HG03108 (cell line): ENCODE measurements around the gene INSR.
A peak's percentile ranks its signal among the peaks of the same experiment; 100 is the strongest.

Experiments used
- ATAC-seq: cut with Tn5 transposase; IDR thresholded peaks from one replicate; pipeline ENCODE4 v1.9.1; 2021; ENCODE audit warnings: moderate library complexity; ENCODE audit not compliant: unreplicated experiment

The INSR gene

DNA sequence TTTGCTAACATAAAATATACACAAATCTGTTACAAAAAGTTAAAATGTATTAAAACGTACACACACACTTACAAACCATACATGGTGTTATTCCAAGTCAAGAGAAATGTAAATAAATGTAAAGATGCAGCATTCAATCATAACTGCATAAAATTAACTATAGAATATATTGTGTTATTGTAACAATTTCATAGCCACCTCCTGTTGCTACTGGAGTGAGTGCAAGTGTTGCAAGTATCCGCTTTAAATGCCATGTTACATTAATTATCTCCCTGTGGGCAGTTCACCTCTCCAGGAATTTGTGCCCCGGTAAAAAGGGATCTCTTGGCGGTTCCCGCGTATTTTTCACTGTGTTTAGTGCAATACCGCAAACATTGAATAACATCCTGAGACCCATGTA is 3.5 kb upstream of the INSR start:
- ATAC-seq: no peak

DNA sequence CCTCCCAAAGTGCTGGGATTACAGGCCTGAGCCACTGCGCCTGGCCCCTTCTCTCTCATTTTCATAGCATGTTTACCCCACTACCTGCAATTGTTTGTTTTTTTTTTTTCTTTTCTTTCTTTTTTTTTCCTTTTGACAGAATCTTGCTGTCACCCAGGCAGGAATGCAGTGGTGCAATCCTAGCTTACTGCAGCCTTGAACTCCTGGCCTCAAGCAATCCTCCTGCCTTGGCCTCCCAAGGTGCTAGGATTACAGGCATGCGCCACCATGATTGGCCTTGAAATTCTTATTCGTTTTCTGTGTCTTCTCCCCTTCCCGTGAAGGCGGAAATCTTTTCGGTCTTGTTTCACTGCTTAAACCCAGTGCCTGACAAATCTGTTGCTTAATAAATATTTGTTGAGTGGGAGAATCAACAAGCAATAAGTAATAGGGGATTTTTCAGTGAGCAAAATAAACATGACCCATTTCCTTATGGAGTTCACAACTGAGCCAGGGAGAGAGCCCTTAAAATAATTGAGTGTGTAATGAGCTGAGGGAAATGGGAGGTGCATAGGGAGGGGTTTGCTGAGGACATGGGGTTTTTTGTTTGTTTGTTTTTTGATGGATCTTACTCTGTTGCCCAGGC is 1.8 kb upstream of the INSR start:
- no peak for ATAC-seq

DNA sequence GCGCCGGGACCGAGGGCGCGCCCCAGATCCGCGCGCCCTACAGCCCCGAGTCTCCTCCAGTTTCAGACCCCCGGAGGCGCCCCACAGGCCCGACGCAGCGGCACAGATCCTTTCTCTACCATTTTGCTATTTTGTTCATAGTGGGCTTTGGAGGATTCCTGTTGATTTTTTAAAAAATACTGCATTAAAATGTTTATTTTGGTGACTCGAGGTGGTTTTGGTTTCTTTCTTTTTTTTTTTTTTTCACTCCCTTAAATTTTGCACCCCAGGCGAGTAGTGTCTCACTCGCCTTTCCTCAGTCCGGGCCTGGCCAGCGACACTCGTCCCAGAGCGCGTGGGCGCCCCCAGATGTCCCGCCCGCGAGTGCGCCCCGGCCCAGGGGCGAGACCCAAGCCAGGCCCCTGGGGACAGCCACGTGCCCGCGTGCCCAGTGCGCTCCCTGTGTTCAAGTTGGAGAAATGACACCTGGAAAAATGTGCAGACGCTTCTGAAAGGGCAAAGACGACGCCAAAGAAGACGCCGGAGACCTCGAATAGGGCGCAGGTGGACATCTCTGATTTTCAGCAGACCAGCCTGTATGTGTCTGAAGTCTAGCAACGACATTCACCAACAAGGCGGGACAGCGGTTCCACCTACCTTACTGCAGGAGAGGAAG is 471 bp upstream of the INSR start:
- no peak for ATAC-seq

DNA sequence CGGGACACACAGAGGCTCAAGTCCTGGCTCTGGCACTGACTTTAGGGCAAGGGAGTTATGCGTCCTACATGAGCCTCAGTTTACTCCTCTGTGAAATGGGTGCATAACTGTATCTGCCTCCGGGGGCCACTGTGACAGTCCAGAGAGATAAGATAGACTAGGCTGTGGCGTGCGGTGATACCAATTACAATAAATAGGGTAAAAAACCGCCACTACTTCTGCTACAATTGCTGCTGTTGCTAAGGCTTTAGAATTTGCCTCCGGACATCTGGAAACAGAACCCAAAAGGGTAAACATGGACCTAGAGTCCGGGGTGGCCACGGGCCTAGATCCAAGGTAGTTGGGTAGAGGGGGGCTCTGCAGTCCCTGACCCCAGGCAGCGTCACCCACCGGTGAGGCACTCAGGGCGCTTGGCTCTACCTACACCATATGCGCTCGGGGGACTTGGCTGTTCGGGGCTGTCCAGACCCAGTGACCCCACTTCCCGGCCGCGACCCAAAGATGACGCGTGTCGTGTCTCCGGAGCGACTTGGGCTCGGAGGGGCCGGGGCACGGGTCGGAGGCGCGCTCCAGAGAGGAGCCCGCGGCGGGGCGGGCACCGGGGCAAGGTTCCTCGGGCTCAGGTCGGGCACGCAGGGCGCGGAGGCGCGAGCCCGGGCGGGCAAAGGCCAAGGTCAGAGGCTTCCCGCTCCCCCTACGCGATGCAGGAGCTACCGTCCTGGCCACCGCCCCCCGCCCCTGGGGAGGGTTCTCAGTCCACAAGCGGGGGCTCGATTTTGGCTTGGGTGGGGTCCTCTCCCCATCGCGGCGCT is 1.1 kb downstream of the INSR start:
- ATAC-seq: no peak

DNA sequence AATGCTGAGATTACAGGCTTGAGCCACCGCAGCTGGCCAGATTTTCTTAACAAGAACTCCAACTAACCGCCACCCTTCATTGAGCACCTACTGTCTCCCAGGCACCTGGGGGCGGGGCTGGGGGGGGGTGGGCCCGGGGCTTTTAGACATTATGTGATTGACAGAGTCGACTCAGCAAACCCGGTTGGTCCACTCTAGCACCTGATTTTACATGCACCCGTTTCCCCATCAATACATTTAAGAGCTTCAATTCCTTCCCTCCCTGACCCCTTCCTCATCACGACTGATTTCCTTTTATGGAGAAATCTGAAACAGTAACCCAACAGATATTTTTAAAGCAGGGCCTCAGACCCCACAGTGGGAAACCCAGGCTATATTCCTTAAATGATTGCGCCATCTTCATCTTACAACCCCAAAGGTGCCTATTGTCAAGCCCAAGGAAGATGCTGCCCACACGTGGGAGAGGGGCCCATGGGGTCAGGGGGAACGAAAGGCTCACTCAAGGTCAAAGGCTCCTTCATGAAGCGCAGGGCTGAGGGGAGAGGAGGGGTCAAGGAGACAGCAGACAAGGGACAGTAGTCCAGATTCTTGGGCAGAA is 1.8 kb downstream of the INSR start:
- ATAC-seq: no peak

DNA sequence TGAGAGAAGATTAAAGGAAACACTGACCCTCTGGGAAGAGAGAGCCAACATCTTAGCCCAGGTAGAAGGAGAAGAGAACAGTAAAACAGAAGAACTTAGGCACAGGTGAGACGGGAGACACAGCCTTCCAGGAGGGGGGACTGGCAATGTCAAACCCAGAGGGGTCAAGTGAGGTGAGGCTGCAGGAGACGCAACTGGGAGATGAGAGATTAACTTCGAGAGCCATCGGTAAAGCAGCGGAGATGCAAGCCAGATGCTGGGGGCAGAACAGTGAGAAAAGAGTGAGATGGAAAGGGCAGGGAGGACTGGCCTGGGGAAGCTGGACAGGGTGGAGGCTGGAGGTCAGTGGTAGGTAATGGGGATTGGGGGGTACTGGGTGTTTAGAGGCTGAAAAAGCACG is 5.2 kb downstream of the INSR start:
- no peak for ATAC-seq

DNA sequence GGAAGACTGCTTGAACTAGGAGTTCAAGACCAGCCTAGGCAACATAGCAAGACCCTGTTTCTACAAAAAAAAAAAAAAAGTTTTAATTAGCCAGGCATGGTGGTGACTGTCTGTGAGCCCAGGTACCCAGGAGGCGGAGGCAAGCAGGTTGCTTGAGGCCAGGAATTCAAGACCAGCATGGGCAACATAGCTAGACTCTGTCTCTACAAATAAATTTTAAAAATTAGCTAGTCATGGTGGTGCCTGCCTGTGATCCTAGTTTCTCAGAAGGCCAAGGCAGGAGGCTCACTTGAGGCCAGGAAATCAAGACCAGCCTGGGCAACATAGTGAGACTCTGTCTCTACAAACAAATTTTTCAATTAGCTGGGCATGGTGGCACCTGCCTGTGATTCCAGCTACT is 6.1 kb downstream of the INSR start:
- ATAC-seq: no peak

DNA sequence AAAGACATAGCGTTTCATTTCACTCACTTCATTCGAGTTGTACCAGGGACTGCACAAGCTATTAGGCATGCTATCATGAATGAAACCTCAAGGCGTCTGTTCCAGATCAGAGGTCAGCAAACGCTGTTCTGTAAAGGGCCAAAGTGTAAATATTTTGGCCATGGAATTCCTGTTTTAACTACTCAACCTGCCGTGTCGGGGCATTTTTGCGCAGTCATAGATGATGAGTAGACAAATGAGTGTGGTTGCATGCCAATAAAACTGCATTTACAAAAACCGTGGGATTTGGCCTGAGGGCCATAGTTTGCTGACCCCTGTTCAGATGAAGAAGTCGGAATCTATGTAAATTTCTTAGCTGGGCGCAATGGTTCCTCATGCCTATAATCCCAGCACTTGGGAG is 6.5 kb downstream of the INSR start:
- no peak for ATAC-seq

DNA sequence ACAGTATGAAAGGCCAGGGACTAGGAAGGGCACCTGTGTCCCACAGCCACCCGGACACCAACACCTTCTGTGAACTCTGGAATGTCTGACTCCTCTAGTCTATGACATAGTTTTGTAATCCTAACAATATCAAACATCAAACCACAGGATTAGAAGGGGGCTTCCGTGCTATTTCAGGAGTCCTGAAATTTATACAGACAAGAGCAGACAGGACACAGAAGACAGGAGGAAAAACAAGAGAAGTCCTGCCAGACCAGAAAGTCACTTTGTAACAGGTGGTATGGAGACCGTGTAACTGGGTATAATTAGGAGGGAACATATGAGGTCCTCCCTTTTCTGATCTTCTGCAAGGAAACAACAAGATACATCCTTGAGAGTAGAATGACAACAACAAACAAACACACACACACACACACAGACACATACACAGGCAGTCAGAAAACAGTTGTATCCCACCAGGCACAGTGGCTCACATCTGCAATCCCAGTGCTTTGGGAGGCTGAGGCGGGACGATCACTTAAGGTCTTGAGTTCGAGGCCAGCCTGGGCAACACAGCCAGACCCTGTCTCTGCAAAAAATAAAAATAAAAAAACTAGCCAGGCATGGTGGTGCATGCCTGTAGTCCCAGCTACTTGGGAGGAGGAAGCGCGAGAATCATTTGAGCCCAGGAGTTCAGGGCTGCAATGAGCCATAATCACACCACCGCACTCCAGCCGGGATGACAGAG is 13.1 kb downstream of the INSR start:
- no peak for ATAC-seq

DNA sequence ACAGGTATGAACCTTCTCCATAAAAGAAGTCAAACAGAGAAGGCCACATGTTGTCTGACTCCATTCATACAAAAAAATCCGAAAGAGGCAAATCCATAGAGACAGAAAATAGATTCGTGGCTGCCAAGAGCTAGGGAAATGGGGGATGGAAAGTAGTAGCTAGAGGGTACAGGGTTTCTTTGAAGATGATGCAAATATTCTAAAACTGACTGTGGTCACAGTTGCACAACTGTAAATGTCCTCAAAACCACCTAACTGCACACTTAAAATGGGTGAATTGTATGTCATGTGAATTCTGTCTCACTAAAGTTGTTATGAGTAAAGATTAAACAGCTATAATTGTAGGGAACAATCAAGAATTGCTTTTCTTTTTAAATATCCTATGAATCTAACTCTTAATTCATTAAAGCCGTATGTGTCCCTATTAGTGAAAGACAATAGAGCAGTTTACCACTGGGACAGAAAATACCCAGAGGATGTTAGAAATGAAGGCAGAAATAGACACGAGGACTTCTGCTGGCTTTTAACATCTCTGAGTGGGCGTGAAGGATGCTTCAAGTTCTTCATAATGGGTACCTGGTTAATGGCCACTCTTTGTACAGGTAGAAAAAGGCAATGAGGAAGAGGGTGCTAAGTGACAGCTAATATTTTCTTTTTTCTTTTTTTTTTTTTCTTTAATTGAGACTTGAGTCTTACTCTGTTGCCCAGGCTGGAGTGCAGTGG is 21.2 kb downstream of the INSR start:
- ATAC-seq: peak; percentile 72

DNA sequence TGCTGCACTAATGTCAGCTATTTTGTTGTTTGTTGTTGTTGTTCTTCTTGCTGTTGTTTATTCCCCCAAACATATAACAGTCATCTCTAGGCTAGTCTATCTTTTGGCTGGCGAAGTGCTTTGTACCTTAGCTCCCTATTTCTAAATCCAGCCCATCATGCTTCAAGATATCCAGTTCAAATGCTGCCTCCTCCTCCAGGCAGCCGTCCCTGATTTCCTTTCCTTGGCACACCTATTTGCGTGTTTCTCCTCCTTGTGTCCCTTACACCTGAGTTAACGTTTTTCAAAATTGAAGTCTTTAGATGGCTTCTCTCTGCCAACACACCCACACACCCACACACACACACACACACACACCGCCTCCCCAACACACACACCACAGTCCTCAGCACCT is 25.5 kb downstream of the INSR start:
- ATAC-seq: no peak

DNA sequence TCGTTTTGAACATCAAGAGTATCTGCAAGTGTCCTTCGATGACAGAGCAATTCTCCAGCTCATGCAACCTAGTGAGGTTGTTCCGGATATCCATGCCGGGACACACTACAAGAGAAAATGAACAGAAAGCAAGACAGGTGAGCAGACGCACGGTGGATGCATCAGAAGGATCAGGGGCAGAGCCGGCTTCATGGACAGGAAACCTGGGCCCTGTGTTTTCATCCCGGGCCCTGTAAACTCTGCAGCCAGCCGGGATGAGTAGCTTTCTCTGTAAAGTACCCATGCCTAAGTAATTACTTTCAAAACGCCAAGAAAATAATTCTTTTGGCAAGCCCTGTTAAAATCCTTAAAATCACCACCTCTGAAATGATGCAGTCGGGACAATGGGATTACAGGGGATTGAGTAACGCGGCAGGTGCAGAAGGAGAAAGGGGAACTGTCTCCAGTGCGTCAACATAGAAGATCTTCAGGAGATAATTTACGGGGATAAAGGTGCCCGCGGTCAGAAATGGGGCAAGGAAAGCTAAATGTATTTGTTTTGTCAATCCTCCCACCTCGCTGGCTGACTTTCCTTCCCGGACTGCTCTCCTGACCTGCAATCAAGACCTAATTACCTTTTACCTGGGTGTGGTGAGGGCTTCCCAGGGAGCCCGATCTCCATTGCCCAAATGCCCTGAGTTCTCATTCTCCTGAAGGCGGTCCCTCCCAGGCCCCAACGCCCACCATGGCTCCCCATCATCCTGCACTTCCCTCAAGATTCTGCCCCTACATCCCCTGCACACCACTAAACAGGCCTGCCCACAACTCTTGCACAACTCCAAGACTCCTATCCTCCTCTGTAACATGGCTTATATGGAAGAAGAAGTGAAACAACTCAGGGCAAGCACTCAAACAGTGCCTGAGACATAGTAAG is 26.2 kb downstream of the INSR start:
- no peak for ATAC-seq

DNA sequence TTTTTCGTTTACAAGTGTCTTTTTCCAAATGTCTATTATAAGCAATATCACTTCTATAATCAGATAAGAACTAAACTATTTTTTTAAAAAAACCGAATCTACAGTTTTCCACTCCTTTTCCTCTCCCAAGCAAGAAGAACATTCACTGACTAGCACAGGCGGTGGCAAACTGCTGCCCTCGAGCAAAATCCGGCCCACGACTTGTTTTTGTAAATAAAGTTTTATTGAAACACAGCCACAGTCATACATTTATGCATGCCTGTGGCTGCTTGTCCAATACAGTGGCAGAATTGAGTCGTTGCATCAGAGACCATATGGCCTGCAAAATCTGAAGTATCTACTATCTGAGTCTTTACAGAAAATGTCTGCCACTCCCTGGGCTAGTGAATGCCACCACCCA is 27.4 kb downstream of the INSR start:
- ATAC-seq: no peak

DNA sequence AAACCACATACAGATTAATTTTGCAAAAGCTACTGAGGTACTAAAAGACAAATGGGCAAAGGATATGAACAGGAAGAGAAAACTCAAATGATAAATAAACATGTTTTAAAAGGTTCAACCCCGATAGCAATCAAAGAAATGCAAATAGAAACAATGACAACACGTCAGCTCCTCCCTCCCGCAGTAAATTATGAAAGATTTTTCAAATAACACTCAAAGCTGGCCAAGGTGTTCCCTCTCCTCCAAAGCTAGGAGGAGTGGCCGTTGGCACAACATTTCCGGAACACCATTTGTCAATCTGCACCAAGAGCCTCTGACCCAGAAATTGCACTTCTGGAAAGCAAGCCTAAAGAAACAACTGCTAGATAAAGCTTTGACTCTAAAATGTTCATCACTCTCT is 28.3 kb downstream of the INSR start:
- no peak for ATAC-seq

DNA sequence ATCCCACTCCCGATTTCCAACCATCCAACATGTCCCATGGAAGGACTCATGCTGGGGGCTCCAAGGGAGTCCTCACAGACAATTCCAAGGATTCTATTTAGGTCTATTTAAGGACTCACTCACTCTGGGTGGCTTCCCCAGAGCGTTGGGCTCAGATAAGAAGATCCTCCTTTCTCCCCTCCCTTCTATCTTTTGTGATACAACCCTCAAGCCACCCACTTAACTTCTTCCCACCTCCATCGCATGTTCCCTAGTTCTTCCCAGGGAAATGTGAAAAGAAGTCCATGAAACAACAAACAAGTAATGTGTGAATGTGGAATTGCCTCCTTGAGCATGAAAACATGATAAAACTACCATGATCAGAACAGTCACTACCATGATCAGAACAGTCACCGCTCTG is 29.4 kb downstream of the INSR start:
- no peak for ATAC-seq

DNA sequence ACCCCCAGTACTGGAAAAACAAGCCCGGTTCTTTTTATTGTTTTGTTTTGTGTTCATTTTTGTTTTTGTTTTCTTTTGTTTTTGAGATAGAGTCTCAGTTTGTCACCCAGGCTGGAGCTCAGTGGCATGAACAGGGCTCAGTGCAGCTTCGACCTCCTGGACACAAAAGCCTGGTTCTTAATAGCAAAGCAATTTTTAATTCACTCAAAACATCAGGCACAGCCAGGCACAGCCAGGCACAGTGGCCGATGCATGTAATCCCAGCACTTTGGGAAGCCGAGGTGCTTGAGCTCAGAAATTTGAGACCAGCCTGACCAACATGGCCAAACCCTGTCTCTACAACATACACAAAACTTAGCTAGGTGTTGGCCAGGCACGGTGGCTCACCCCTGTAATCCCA is 30.7 kb downstream of the INSR start:
- ATAC-seq: no peak

DNA sequence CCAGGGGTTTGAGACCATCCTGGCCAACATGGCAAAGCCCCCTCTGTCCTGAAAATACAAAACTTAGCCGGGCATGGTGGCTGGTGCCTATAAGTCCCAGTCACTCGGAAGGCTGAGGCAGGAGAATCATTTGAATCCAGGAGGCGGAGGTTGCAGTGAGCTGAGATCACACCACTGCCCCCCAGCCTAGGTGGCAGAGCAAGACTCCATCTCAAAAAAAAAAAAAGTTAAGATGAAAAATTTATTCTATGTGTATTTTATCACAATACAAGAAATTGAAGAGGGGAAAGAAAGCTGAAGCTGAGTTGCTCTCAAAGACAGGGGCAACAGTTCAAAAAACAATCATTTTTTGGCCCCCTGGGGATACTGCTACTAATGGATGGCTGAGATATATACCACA is 31.1 kb downstream of the INSR start:
- no peak for ATAC-seq

DNA sequence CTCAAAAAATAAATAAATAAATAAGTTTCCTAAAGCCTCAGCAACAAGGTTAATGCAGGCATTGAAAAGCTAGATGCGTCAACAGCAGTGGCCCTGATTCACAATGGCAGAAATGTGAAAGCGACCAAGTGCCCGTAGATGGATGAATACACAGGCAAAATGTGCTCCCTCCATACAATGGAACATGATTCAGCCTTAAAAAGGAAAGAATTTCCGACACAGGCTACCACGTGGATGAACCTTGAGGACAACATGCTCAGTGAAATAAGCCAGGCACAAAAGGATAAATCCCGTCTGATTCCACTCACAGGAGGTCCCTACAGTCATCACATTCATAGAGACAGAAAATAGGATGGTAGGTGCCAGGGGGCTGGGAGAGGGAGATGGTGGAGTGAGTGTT is 31.7 kb downstream of the INSR start:
- no peak for ATAC-seq

DNA sequence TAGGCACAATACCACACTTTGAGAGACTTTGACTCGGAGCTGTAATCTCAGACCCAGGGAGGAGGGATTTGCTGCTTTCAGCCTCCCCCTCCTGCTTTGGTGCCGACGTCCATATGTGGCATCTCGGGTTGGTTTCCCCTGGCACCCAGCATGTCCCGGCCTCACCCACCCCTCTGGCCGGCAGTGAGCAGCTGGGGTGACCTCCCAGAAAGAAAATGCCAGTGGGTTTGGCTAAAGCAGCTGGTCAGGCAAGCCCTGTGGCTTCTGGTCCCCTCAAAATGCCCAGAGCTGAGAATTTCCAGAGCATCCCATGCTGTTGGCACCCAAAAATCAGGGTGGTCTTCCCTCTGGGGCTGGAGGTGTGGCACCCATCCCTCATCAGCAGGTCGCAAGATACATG is 34.1 kb downstream of the INSR start:
- no peak for ATAC-seq
